ENCODE measurements around the gene MTHFD1L.
"Not testable (repeated sequence)": the region's sequence is repeated elsewhere in the genome, so short reads cannot be mapped to it uniquely, and the experiment has no call there.

MTHFD1L gene

GRCh38 chr6:151103266-151103665, 237.8 kb downstream of the MTHFD1L start:
- no peak for DNase-seq

- no peak for DNase-seq
These were observed 242.5 kb downstream of the MTHFD1L start for GRCh38 chr6:151107897-151108427.

- DNase-seq, result no peak
These were observed 243.0 kb downstream of the MTHFD1L start for GRCh38 chr6:151108548-151108947.

GRCh38 chr6:151109361-151109760, 243.9 kb downstream of the MTHFD1L start:
- DNase-seq, result no peak

- no peak for DNase-seq
These were observed 244.5 kb downstream of the MTHFD1L start for GRCh38 chr6:151109869-151110575.

- DNase-seq, result no peak
These were observed 245.0 kb downstream of the MTHFD1L start for GRCh38 chr6:151110576-151110905.

GRCh38 chr6:151111670-151112069, 246.2 kb downstream of the MTHFD1L start:
- DNase-seq, result no peak

GRCh38 chr6:151112130-151112529, 246.6 kb downstream of the MTHFD1L start:
- no peak for DNase-seq

- DNase-seq, result not testable (repeated sequence)
These were observed 247.4 kb downstream of the MTHFD1L start for GRCh38 chr6:151112884-151113283.

- DNase-seq, result no peak
These were observed 248.1 kb downstream of the MTHFD1L start for GRCh38 chr6:151113641-151114040.

- DNase-seq, result no peak
These were observed 253.1 kb downstream of the MTHFD1L start for GRCh38 chr6:151118461-151119123.

- DNase-seq, result no peak
These were observed 254.5 kb downstream of the MTHFD1L start for GRCh38 chr6:151119823-151120524.

GRCh38 chr6:151121900-151122299, 256.4 kb downstream of the MTHFD1L start:
- DNase-seq, result no peak

- DNase-seq, result not testable (repeated sequence)
These were observed 258.1 kb downstream of the MTHFD1L start for GRCh38 chr6:151123641-151124040.

- DNase-seq, result not testable (repeated sequence)
These were observed 259.7 kb downstream of the MTHFD1L start for GRCh38 chr6:151125242-151125641.

- DNase-seq, result not testable (repeated sequence)
These were observed 260.3 kb downstream of the MTHFD1L start for GRCh38 chr6:151125651-151126416.

GRCh38 chr6:151126417-151126724, 260.9 kb downstream of the MTHFD1L start:
- DNase-seq, result not testable (repeated sequence)

GRCh38 chr6:151127133-151127798, 261.8 kb downstream of the MTHFD1L start:
- DNase-seq, result not testable (repeated sequence)

- no peak for DNase-seq
These were observed 263.4 kb downstream of the MTHFD1L start for GRCh38 chr6:151128763-151129370.

- no peak for DNase-seq
These were observed 264.8 kb downstream of the MTHFD1L start for GRCh38 chr6:151130329-151130728.

GRCh38 chr6:151131324-151132007, 266.0 kb downstream of the MTHFD1L start:
- no peak for DNase-seq
